Lung (tissue), 12 donors: Measurements from ENCODE around the gene CHPF. TPM values are rescaled to one million over a fixed set of nuclear protein-coding genes. Genes with fewer than 3 reads are reported as not detected.

Source experiments
- ATAC-seq: fragments of 200-7000 bp; cut with Tn5 transposase; one replicate; pipeline ENCODE4 v1.9.1; 2020; ENCODE audit warnings: moderate number of reproducible peaks; ENCODE audit not compliant: insufficient read depth, low FRiP score
- DNase-seq, 3 donors: peaks; one replicate each; pipeline ENCODE4 v3.0.0-alpha.2; 2013 to 2017
- H3K27ac ChIP-seq, 2 donors: one replicate each; pipeline ENCODE4 v1.5.1; 2013; ENCODE audit warnings: mild to moderate bottlenecking in 2 of 2, moderate library complexity in 2 of 2, control low read depth in 1 of 2, inconsistent platforms in 1 of 2, low read depth in 1 of 2, low read length in 1 of 2
- H3K27me3 ChIP-seq, 3 donors: one replicate each; pipeline ENCODE4 v1.5.1; 2013; ENCODE audit warnings: low read length in 2 of 3; ENCODE audit not compliant: control insufficient read depth in 3 of 3, insufficient read depth in 3 of 3
- H3K36me3 ChIP-seq, 4 donors: one replicate each; pipeline ENCODE4 v1.5.1; 2013; ENCODE audit warnings: low read length in 4 of 4, mild to moderate bottlenecking in 1 of 4, moderate library complexity in 1 of 4; ENCODE audit not compliant: control insufficient read depth in 4 of 4, insufficient read depth in 4 of 4
- H3K4me1 ChIP-seq, 5 donors: one replicate each; pipeline ENCODE4 v1.5.1; 2013; ENCODE audit warnings: low read length in 5 of 5, mild to moderate bottlenecking in 2 of 5, moderate library complexity in 1 of 5; ENCODE audit not compliant: control insufficient read depth in 5 of 5, insufficient read depth in 5 of 5
- H3K4me3 ChIP-seq: one replicate; pipeline ENCODE4 v1.5.1; 2013; ENCODE audit warnings: mild to moderate bottlenecking, control low read depth, moderate library complexity
- H3K9ac ChIP-seq, 2 donors: one replicate each; pipeline ENCODE4 v1.5.1; 2013; ENCODE audit warnings: low read length in 2 of 2, control low read depth in 1 of 2; ENCODE audit not compliant: insufficient read depth in 1 of 2
- H3K9me3 ChIP-seq, 4 donors: one replicate each; pipeline ENCODE4 v1.5.1; 2013; ENCODE audit warnings: low read length in 3 of 4, mild to moderate bottlenecking in 1 of 4, moderate library complexity in 1 of 4; ENCODE audit not compliant: control insufficient read depth in 4 of 4, insufficient read depth in 3 of 4
- CTCF ChIP-seq: IDR thresholded peaks from 2 replicates; pipeline ENCODE4 v1.5.1; 2012; ENCODE audit warnings: mild to moderate bottlenecking; ENCODE audit errors: control extremely low read depth, extremely low read depth
- WGBS, 2 donors: extraction: QIAGEN DNeasy Blood & Tissue Kit; methylation state at CpG; one replicate each; pipeline ENCODE4 v1.1.7; 2013; 5-methylcytosine and 5-hydroxymethylcytosine counted together
- polyA plus RNA-seq, 2 donors: library from polyadenylated mRNA; stranded (reverse); fragments of 200-250 nt; gene quantifications; one replicate each; pipeline ENCODE4 v1.2.1, GENCODE V29; 2013
- total RNA-seq, 2 donors: library from RNA; depleted of rRNA in 1 of 2; stranded (reverse); fragments of >200 nt in 1 of 2; gene quantifications; one replicate each; pipeline ENCODE4 v1.2.1, GENCODE V29; 2014 to 2021
- donor health status: control.
- donor health status: control.
- donor health status: Bipolar disorder and iron deficiency.
- donor health status: healthy.
- donor health status: DM: yes; HTN: yes; CAD: no.

The CHPF gene
- total and polyA plus RNA-seq, 4 donors = 42.7 to 89.6 (median 58.1) TPM

GRCh38 chr2:219544567-219544966, 958 bp upstream of the CHPF start:
- no peak for TF ChIP-seq CTCF
- 43 to 50% methylated on average over 9 of the region's 9 CpGs for WGBS, 2 donors
- H3K27ac ChIP-seq = no peak overlapping the region

GRCh38 chr2:219542931-219543595, 546 bp downstream of the CHPF start:
- H3K4me3 ChIP-seq = peak overlapping the region; percentile 63
- TF ChIP-seq CTCF = no peak
- H3K36me3 ChIP-seq = peaks cover 3 to 13% (median 12%) of the 10 kb centered on the region in 4 donors
- WGBS, 2 donors = 1% methylated on average over 50 to 66 of the region's 66 CpGs
- no peaks in the 10 kb centered on the region for H3K27me3 ChIP-seq
- peaks cover 0 to 40% (median 14%) of the 10 kb centered on the region in 5 donors for H3K4me1 ChIP-seq
- DNase-seq = peak in 1 of 3 donors; percentile 32
- no peaks in the 10 kb centered on the region for H3K9me3 ChIP-seq
- H3K9ac ChIP-seq = peak overlapping the region; percentile 16 to 73
- ATAC-seq = peak; percentile 30
- H3K27ac ChIP-seq = peak overlapping the region; percentile 88 to 96

More at GRCh38 chr2:219544567-219544966, 958 bp upstream of the CHPF start:
- Histone ChIP-seq H3K4me3 (no peak overlapping the region), H3K9me3 (no peaks in the 10 kb centered on the region), H3K27me3 (no peaks in the 10 kb centered on the region), H3K4me1 (peaks cover 0 to 27% (median 6%) of the 10 kb centered on the region in 5 donors), H3K36me3 (peaks cover 0 to 12% (median 10%) of the 10 kb centered on the region in 4 donors), H3K9ac (peak overlapping the region; percentile 26 to 59)
- DNase-seq (no peak), ATAC-seq (no peak)

GRCh38 chr2:219541611-219542180, 1.9 kb downstream of the CHPF start:
- no peaks in the 10 kb centered on the region for H3K9me3 ChIP-seq
- H3K9ac ChIP-seq = no peak overlapping the region
- no peaks in the 10 kb centered on the region for H3K27me3 ChIP-seq
- DNase-seq = peak; percentile 69 to 85 (median 75)
- peaks cover 3 to 13% (median 12%) of the 10 kb centered on the region in 4 donors for H3K36me3 ChIP-seq
- no peak overlapping the region for H3K4me3 ChIP-seq
- TF ChIP-seq CTCF = peak; percentile 29
- ATAC-seq = peak; percentile 31
- 6 to 9% methylated on average over 30 to 48 of the region's 48 CpGs for WGBS, 2 donors
- H3K4me1 ChIP-seq = peaks cover 0 to 54% (median 14%) of the 10 kb centered on the region in 5 donors
- H3K27ac ChIP-seq = peak overlapping the region in 1 of 2 donors; percentile 15
